Aorta (tissue), 5 donors: Measurements from ENCODE around the gene ETV3L. TPM values are rescaled to one million over a fixed set of nuclear protein-coding genes. Genes with fewer than 3 reads are reported as not detected.

ENCODE experiments used
- ATAC-seq: fragments of 200-7000 bp; cut with Tn5 transposase; one replicate; pipeline ENCODE4 v1.9.1; 2022; ENCODE audit warnings: moderate library complexity; ENCODE audit not compliant: low FRiP score
- DNase-seq, 2 donors: peaks; one replicate each; pipeline ENCODE4 v3.0.0-alpha.2; 2020
- H3K27ac ChIP-seq, 2 donors: one replicate each; pipeline ENCODE4 v1.5.1; 2013; ENCODE audit warnings: low read length in 2 of 2, mild to moderate bottlenecking in 2 of 2, moderate library complexity in 2 of 2, control low read depth in 1 of 2, inconsistent platforms in 1 of 2, low read depth in 1 of 2
- H3K27me3 ChIP-seq, 2 donors: one replicate each; pipeline ENCODE4 v1.6.1; 2013; ENCODE audit warnings: control low read depth in 1 of 2, low read length in 1 of 2, mild to moderate bottlenecking in 1 of 2, moderate library complexity in 1 of 2; ENCODE audit not compliant: insufficient read depth in 2 of 2, control insufficient read depth in 1 of 2
- H3K36me3 ChIP-seq, 2 donors: one replicate each; pipeline ENCODE4 v1.6.1; 2013; ENCODE audit warnings: control low read depth in 1 of 2, low read length in 1 of 2, mild to moderate bottlenecking in 1 of 2; ENCODE audit not compliant: insufficient read depth in 2 of 2, control insufficient read depth in 1 of 2
- H3K4me1 ChIP-seq, 2 donors: one replicate each; pipeline ENCODE4 v1.6.1; 2013; ENCODE audit warnings: low read length in 2 of 2, control low read depth in 1 of 2, mild to moderate bottlenecking in 1 of 2, moderate library complexity in 1 of 2; ENCODE audit not compliant: insufficient read depth in 2 of 2, control insufficient read depth in 1 of 2
- H3K4me3 ChIP-seq, 2 donors: one replicate each; pipeline ENCODE4 v1.5.1; 2013; ENCODE audit warnings: low read length in 2 of 2, control low read depth in 1 of 2, mild to moderate bottlenecking in 1 of 2
- H3K9me3 ChIP-seq: one replicate; pipeline ENCODE4 v1.6.1; 2013; ENCODE audit warnings: mild to moderate bottlenecking, low read length; ENCODE audit not compliant: control insufficient read depth
- WGBS, 2 donors: extraction: QIAGEN DNeasy Blood & Tissue Kit; methylation state at CpG; one replicate each; pipeline ENCODE4 v1.1.7; 2013; 5-methylcytosine and 5-hydroxymethylcytosine counted together
- intact Hi-C, 2 donors: fragments of 100-400 bp; cut with DNase I; formaldehyde crosslinking; loops; one replicate each; pipeline versions ENCODE4 v1.14.2 to v1.15.0; 2022
- polyA plus RNA-seq, 2 donors: library from polyadenylated mRNA; stranded (reverse); fragments of 200-250 nt; gene quantifications; one replicate each; pipeline ENCODE4 v1.2.3, GENCODE V29; 2013
- total RNA-seq, 2 donors: library from RNA; stranded (reverse); fragmentation: NEBNext Ultra II Directional; extraction: Animal tissue kit (Norgen Biotek cat#: 25700); gene quantifications; one replicate each; pipeline ENCODE4 v1.2.1, GENCODE V29; 2021
- donor health status: healthy with polysubstance abuse.
- donor health status: Bipolar disorder and iron deficiency.
- donor health status: DM: no; HTN: no; CAD: no.
- donor health status: DM: no; HTN: no; CAD: no.
- donor health status: DM: yes; HTN: yes; CAD: no.

The ETV3L gene
- total and polyA plus RNA-seq, 4 donors: not detected

DNA sequence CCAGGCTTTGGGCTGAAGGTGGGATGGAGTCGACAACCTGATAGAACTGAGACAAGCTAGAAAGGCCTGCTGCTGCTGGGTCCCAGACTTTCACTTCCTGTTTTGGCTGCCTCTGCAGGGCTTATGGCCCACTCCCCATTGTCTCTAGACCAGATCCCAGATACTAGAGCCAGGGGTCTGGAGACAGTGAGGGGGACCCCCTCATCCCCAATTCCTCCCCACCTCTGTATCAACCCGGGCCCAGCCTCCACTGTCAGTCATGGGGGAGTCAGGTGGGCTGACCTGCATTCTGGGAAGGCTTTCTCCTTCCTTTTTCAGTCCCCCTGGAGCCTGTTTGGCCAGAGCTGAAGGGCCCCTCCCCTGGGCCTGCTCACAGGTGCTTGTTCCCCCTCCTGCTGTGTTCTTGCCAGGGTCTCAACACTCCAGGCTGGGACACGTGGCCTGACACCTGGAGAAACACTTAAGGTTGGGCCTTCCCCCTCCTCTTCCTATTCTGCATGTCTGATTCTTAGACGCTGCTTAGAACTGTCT, 18.0 kb upstream of the ETV3L start:
- H3K4me3 ChIP-seq: no peak overlapping the region
- 71% methylated on average over 4 of the region's 4 CpGs for WGBS, 2 donors
- H3K9me3 ChIP-seq: no peaks in the 10 kb centered on the region
- intact Hi-C loops: no loop called here
- ATAC-seq: no peak
- H3K4me1 ChIP-seq: no peaks in the 10 kb centered on the region
- H3K27me3 ChIP-seq: no peaks in the 10 kb centered on the region
- DNase-seq: no peak
- H3K27ac ChIP-seq: no peak overlapping the region
- H3K36me3 ChIP-seq: peaks cover 0 to 2% of the 10 kb centered on the region in 2 donors

DNA sequence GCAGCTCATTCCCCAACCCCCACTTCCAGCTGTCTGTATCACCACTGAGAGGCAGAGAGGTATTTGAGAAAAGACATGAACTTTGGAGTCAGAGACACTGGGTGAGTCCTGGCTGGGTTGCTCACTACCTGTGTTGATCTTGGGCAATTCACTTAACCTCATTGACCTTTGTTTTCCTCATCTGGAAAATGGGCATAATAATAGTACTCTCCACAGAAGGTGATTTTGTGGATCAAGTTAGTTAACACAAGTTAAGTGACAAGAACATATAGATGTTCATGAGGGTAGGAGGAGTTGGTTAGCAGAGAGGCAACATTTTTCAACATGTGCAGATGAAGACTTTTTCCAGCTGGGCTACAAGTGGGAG, 17.1 kb upstream of the ETV3L start:
- no peaks in the 10 kb centered on the region for H3K4me1 ChIP-seq
- H3K4me3 ChIP-seq: no peak overlapping the region
- no peak for DNase-seq
- no peak for ATAC-seq
- no peaks in the 10 kb centered on the region for H3K36me3 ChIP-seq
- no peaks in the 10 kb centered on the region for H3K9me3 ChIP-seq
- no peak overlapping the region for H3K27ac ChIP-seq
- H3K27me3 ChIP-seq: no peaks in the 10 kb centered on the region
- intact Hi-C loops: no loop called here

- Histone ChIP-seq H3K36me3 (no peaks in the 10 kb centered on the region), H3K4me1 (no peaks in the 10 kb centered on the region), H3K9me3 (no peaks in the 10 kb centered on the region), H3K27ac (no peak overlapping the region), H3K27me3 (no peaks in the 10 kb centered on the region), H3K4me3 (no peak overlapping the region)
- ATAC-seq (no peak), DNase-seq (no peak)
- intact Hi-C loops: no loop called here
- WGBS, 2 donors: 60 to 72% methylated on average over 16 of the region's 16 CpGs
These were observed 16.5 kb upstream of the ETV3L start for GRCh38 chr1:157115851-157116736.

DNA sequence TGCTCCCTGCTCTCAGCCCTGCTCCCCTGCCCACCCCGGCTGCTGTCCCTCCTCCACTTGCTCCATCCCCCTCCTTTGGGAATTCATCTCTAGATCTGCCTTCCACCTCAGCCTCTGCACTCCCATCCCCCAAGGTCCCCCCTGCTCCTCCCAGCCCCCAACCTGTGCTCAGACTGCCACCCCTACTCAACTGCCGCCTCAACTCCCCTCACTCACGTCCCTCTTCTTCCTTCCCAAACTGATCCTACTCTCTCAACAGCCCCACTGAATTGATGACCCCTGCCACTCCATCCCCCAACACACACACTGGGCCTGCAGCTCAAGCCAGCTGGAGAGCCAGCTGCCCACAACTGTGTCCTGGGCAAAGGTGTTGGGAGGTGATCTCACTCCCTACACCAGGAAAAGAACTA, 15.8 kb upstream of the ETV3L start:
- ATAC-seq (no peak), DNase-seq (no peak)
- Histone ChIP-seq H3K4me1 (no peaks in the 10 kb centered on the region), H3K4me3 (no peak overlapping the region), H3K27ac (no peak overlapping the region), H3K9me3 (no peaks in the 10 kb centered on the region), H3K27me3 (no peaks in the 10 kb centered on the region), H3K36me3 (no peaks in the 10 kb centered on the region)
- intact Hi-C loops: no loop called here
- WGBS, 2 donors: 75 to 78% methylated on average over 3 of the region's 3 CpGs

- Histone ChIP-seq H3K9me3 (no peaks in the 10 kb centered on the region), H3K27ac (no peak overlapping the region), H3K4me3 (no peak overlapping the region), H3K27me3 (no peaks in the 10 kb centered on the region), H3K36me3 (no peaks in the 10 kb centered on the region), H3K4me1 (no peaks in the 10 kb centered on the region)
- intact Hi-C loops: no loop called here
- WGBS, 2 donors: 76 to 79% methylated on average over 18 of the region's 18 CpGs
- ATAC-seq (no peak), DNase-seq (peak in 1 of 2 donors; percentile 33)
These were observed 14.8 kb upstream of the ETV3L start for GRCh38 chr1:157114183-157115121.

DNA sequence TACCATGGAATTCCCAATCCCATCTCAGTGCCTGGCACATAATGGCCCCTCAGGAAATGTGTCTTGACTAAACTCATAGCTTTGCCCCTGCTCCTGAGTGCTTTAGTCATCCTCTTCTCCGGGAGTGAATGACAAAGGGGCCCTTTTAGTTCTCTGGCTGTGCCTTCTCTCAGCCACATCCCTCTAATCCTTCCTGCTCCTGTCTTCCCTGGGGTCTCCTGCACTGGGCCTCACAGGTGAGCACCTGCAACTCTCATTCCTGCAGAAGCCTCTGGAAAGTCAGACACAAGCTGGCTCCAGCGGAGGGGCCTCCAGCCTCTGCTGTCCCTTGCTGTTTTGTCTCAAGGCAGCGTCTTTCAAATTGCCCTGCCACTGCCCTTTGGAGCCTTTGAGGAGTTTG, 14.0 kb upstream of the ETV3L start:
- peak in 1 of 2 donors; percentile 21 for DNase-seq
- no peak overlapping the region for H3K27ac ChIP-seq
- H3K27me3 ChIP-seq: no peaks in the 10 kb centered on the region
- H3K4me3 ChIP-seq: no peak overlapping the region
- WGBS, 2 donors: 71 to 74% methylated on average over 3 of the region's 3 CpGs
- no peaks in the 10 kb centered on the region for H3K4me1 ChIP-seq
- no peaks in the 10 kb centered on the region for H3K9me3 ChIP-seq
- no peak for ATAC-seq
- intact Hi-C loops: no loop called here
- no peaks in the 10 kb centered on the region for H3K36me3 ChIP-seq

- Histone ChIP-seq H3K4me3 (no peak overlapping the region), H3K4me1 (no peaks in the 10 kb centered on the region), H3K27ac (no peak overlapping the region), H3K27me3 (no peaks in the 10 kb centered on the region), H3K9me3 (no peaks in the 10 kb centered on the region), H3K36me3 (no peaks in the 10 kb centered on the region)
- WGBS, 2 donors: 60 to 78% methylated on average over 7 of the region's 7 CpGs
- DNase-seq (peak; percentile 51 to 56), ATAC-seq (no peak)
- intact Hi-C loops: no loop called here
These were observed 13.5 kb upstream of the ETV3L start for GRCh38 chr1:157113106-157113505.

DNA sequence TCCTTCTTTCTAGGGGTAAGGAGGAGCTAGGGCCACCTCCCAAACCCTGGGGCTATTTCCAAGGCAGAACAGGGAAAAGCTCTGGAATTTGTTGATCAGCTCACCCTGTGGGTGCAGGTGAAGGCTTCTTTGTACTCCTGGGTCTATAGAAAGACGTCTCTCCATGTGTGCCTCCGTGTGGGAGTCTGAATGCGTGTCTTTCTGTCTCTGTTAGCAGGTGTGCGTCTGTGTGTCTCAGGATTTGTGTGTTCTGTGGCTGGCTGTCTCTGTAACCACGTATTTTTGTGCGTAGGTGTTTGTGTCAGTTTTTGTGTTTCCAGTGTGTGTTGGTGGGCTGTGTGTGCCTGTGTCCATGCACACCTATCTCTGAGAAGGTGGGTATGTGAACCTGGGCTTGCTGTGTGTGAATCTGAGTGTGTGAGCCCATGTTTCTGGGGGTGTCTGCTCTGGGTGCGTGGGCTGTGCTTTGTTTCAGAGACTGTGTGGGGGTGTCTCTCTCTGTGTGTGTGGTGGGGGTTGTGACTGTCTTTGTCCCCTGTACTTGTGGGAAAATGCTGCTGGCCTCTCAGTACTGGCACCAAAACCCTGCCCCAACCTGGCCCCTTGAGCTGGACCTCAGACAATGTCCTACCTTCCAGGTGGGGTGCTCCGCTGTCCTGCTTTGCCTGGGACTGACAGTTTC, 12.7 kb upstream of the ETV3L start:
- DNase-seq: no peak

More for the DNA sequence above, 12.7 kb upstream of the ETV3L start:
- Histone ChIP-seq H3K27me3 (no peaks in the 10 kb centered on the region), H3K9me3 (no peaks in the 10 kb centered on the region), H3K27ac (no peak overlapping the region), H3K36me3 (no peaks in the 10 kb centered on the region), H3K4me3 (no peak overlapping the region), H3K4me1 (no peaks in the 10 kb centered on the region)
- no peak for ATAC-seq
- intact Hi-C loops: no loop called here
- 71 to 76% methylated on average over 8 of the region's 8 CpGs for WGBS, 2 donors
